Keratinocyte (primary cell): ENCODE measurements around the gene PAGE3.

Experiments used
- CTCF ChIP-seq, 3 experiments: IDR thresholded peaks in 1 of 3; conservative IDR thresholded peaks in 1 of 3; optimal IDR thresholded peaks in 1 of 3; 2 replicates in 2 of 3; 3 replicates in 1 of 3; pipeline versions ENCODE3 to v1.5.1; 2011; ENCODE audit warnings: low read length in 3 of 3, mild to moderate bottlenecking in 3 of 3, moderate library complexity in 2 of 3, control low read depth in 1 of 3, inconsistent platforms in 1 of 3; ENCODE audit not compliant: insufficient read depth in 2 of 3; ENCODE audit errors: extremely low read depth in 1 of 3
- EZH2 ChIP-seq: IDR thresholded peaks from one replicate; pipeline ENCODE4 v1.6.1; 2012; ENCODE audit warnings: inconsistent platforms, mild to moderate bottlenecking, low read length, moderate library complexity

GRCh38 chrX:55220119-55220794 is 44.5 kb downstream of the PAGE3 start, which contains the start of gene PAGE5:
- TF ChIP-seq CTCF (optimal IDR thresholded peaks at IDR 0.05 in 1 of 3, IDR thresholded peaks at IDR 0.05 in 1 of 3, conservative IDR thresholded peaks at IDR 0.05 in 1 of 3; ENCODE audit: extremely low read depth in 1 of 3, insufficient read depth in 2 of 3, low read length in 3 of 3) (no peak), EZH2 (no peak)
